Vagina (tissue), 2 donors: ENCODE measurements around the gene C1orf174. TPM values are rescaled to one million over a fixed set of nuclear protein-coding genes. Genes with fewer than 3 reads are reported as not detected.

Source experiments
- DNase-seq, 2 donors: peaks; one replicate each; pipeline ENCODE4 v3.0.0-alpha.2; 2017; ENCODE audit errors: extremely low spot score in 2 of 2
- H3K27ac ChIP-seq: fragments of 200-600 bp; sonication (generic); one replicate; pipeline ENCODE4 v1.5.1; 2019
- H3K27me3 ChIP-seq: fragments of 200-600 bp; sonication (generic); one replicate; pipeline ENCODE4 v1.5.1; 2019
- H3K36me3 ChIP-seq, 2 donors: fragments of 200-600 bp; sonication (generic); one replicate each; pipeline ENCODE4 v1.5.1; 2017 to 2019
- H3K4me1 ChIP-seq: fragments of 200-600 bp; sonication (generic); one replicate; pipeline ENCODE4 v1.5.1; 2019
- H3K4me3 ChIP-seq, 2 donors: fragments of 200-600 bp; sonication (generic); 1 replicate in 1 of 2; 2 replicates in 1 of 2; pipeline ENCODE4 v1.5.1; 2016 to 2019
- H3K9me3 ChIP-seq: fragments of 200-600 bp; sonication (generic); one replicate; pipeline ENCODE4 v1.5.1; 2019
- POLR2A ChIP-seq, 2 donors: fragments of 450-650 bp; IDR thresholded peaks; one replicate each; pipeline ENCODE4 v1.6.1; 2017; ENCODE audit warnings: antibody characterized with exemption in 2 of 2, mild to moderate bottlenecking in 2 of 2, moderate library complexity in 2 of 2
- POLR2AphosphoS5 ChIP-seq, 2 donors: sonication (generic); formaldehyde crosslinking; IDR thresholded peaks; one replicate each; pipeline ENCODE4 v1.9.0; 2017; ENCODE audit warnings: antibody characterized with exemption in 2 of 2, mild to moderate bottlenecking in 2 of 2, low read depth in 1 of 2; ENCODE audit not compliant: insufficient read depth in 1 of 2
- intact Hi-C: fragments of 100-400 bp; cut with DNase I; formaldehyde crosslinking; loops from one replicate; pipeline ENCODE4 v1.15.1; 2023
- total RNA-seq: library from RNA; depleted of rRNA; stranded (reverse); fragments of >200 nt; gene quantifications from one replicate; pipeline ENCODE4 v1.2.3, GENCODE V29; 2016
- TF ChIP-seq, protein P1 (sequence below), 3 experiments: fragments of 450-650 bp in 2 of 3; fragments of 200-600 bp in 1 of 3; sonication (generic) in 1 of 3; IDR thresholded peaks; one replicate each; pipeline ENCODE4 v1.5.1; 2017 to 2019; ENCODE audit warnings: antibody characterized with exemption in 3 of 3, mild to moderate bottlenecking in 2 of 3, moderate library complexity in 2 of 3

The C1orf174 gene
- total RNA-seq, 1 donor from 2014 or later: 19.4 TPM

DNA sequence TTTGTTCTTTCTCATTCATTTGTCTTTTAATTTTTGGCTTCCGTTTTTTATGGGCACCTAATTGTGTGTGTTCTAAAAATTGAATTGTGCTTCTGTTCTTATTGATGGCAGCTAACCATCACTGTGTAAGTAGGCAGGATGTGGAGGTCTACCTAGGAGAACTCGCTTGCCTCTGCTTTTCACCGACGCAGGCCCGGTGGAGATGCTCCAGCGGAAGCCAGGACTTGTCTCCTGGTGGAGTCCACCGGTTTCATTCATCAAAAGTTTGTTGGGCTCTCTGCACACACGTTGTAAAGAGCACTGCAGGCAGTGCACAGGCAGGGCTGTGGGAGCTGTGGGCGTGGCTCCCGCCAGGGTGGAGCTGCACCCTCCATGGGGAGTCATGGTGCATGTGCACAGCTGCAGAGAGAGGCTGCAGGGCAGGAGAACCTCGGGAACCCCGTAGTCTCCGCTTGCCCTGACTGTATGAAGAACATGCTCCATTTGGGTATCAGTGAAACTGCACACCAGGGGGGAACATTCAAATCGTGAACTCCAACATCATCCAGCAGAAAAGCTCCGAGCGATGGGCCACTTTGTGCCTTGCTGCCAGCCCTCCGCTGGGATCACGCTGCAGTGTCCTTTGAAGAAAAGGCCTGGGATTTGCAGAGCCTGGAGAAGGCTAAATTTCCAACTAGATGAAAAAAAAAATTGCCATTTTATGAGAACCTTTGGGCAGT lies 6.0 kb upstream of the C1orf174 start:
- DNase-seq: no peak
- Histone ChIP-seq H3K4me1 (peaks cover 4% of the 10 kb centered on the region), H3K36me3 (no peaks in the 10 kb centered on the region), H3K27ac (no peak overlapping the region), H3K4me3 (no peak overlapping the region), H3K27me3 (no peaks in the 10 kb centered on the region), H3K9me3 (no peaks in the 10 kb centered on the region)
- intact Hi-C loops: no loop called here
- TF ChIP-seq POLR2AphosphoS5 (IDR thresholded peaks at IDR 0.05; ENCODE audit: insufficient read depth in 1 of 2, low read depth in 1 of 2): no peak
- TF ChIP-seq, protein P1, sequence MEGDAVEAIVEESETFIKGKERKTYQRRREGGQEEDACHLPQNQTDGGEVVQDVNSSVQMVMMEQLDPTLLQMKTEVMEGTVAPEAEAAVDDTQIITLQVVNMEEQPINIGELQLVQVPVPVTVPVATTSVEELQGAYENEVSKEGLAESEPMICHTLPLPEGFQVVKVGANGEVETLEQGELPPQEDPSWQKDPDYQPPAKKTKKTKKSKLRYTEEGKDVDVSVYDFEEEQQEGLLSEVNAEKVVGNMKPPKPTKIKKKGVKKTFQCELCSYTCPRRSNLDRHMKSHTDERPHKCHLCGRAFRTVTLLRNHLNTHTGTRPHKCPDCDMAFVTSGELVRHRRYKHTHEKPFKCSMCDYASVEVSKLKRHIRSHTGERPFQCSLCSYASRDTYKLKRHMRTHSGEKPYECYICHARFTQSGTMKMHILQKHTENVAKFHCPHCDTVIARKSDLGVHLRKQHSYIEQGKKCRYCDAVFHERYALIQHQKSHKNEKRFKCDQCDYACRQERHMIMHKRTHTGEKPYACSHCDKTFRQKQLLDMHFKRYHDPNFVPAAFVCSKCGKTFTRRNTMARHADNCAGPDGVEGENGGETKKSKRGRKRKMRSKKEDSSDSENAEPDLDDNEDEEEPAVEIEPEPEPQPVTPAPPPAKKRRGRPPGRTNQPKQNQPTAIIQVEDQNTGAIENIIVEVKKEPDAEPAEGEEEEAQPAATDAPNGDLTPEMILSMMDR (IDR thresholded peaks at IDR 0.05): no peak
- TF ChIP-seq POLR2A (IDR thresholded peaks at IDR 0.05): no peak

DNA sequence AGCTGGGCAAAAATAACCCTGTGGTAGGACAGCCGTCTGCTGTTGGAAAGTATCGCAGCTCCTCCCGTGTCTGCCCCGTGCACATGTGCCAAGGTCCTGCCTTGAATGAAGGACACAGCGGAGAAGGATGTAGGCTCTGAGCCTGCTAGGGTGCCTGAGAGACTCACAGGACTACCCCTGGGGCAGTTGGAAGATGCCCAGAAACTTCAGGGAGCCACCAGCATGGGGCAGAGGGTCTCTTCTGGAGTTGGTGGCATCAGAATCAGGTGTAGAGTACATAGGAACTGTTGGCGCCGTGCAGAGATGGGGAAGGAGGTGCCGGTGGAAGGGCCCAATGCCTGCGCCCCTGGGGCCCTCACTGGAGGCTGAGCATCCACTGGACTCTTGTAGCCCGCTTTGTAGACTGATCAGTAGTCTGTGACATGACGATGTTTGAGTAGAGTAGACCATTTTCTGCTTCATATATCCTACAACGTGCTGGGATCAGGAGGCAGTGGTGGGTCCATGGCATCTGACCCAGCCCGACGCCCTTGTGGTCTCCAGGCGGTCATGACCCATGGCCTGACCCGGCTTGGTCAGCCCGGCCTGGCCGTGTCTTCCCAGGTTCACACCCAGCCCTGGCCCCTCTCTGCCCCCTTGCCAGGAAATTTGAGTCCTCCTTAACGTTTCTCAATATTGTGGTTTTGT lies 5.3 kb upstream of the C1orf174 start:
- H3K4me1 ChIP-seq: no peaks in the 10 kb centered on the region
- H3K9me3 ChIP-seq: no peaks in the 10 kb centered on the region
- no peak overlapping the region for H3K4me3 ChIP-seq
- TF ChIP-seq POLR2AphosphoS5 (IDR thresholded peaks at IDR 0.05; ENCODE audit: insufficient read depth in 1 of 2, low read depth in 1 of 2) (no peak), POLR2A (IDR thresholded peaks at IDR 0.05) (no peak)
- TF ChIP-seq, protein P1 (IDR thresholded peaks at IDR 0.05): no peak
- intact Hi-C loops: no loop called here
- H3K27ac ChIP-seq: no peak overlapping the region
- no peaks in the 10 kb centered on the region for H3K27me3 ChIP-seq
- DNase-seq: no peak
- H3K36me3 ChIP-seq: no peaks in the 10 kb centered on the region

GRCh38 chr1:3904843-3905185 lies 4.7 kb upstream of the C1orf174 start:
- Histone ChIP-seq H3K36me3 (no peaks in the 10 kb centered on the region), H3K9me3 (no peaks in the 10 kb centered on the region), H3K4me1 (peaks cover under 1% of the 10 kb centered on the region), H3K27ac (no peak overlapping the region), H3K27me3 (no peaks in the 10 kb centered on the region), H3K4me3 (no peak overlapping the region)
- intact Hi-C loops: no loop called here
- no peak for DNase-seq
- TF ChIP-seq, protein P1 (IDR thresholded peaks at IDR 0.05): no peak
- TF ChIP-seq POLR2AphosphoS5 (IDR thresholded peaks at IDR 0.05; ENCODE audit: insufficient read depth in 1 of 2, low read depth in 1 of 2) (no peak), POLR2A (IDR thresholded peaks at IDR 0.05) (no peak)

- H3K4me1 ChIP-seq: peaks cover 7% of the 10 kb centered on the region
- H3K9me3 ChIP-seq: no peaks in the 10 kb centered on the region
- no peak overlapping the region for H3K4me3 ChIP-seq
- H3K27ac ChIP-seq: no peak overlapping the region
- no peaks in the 10 kb centered on the region for H3K36me3 ChIP-seq
- no peak for DNase-seq
- TF ChIP-seq POLR2A (IDR thresholded peaks at IDR 0.05) (no peak), POLR2AphosphoS5 (IDR thresholded peaks at IDR 0.05; ENCODE audit: insufficient read depth in 1 of 2, low read depth in 1 of 2) (no peak)
- TF ChIP-seq, protein P1 (IDR thresholded peaks at IDR 0.05): no peak
- intact Hi-C loops: no loop called here
- H3K27me3 ChIP-seq: no peaks in the 10 kb centered on the region
Measured at GRCh38 chr1:3904006-3904842, 4.2 kb upstream of the C1orf174 start.
